ENCODE data around the gene CEP350. TPM values are rescaled to one million over a fixed set of nuclear protein-coding genes. Genes with fewer than 3 reads are reported as not detected.

Gene CEP350
- total RNA-seq, 1 donor from 2014 or later, result 60.8 TPM

- Mint-ChIP-seq H3K27me3 (peaks cover 25% of the 10 kb centered on the region), H3K4me3 (no peak overlapping the region), H3K9me3 (peaks cover 9% of the 10 kb centered on the region), H3K4me1 (no peaks in the 10 kb centered on the region), H3K36me3 (ENCODE audit: low read depth) (no peaks in the 10 kb centered on the region), H3K27ac (no peak overlapping the region)
- no peak for ATAC-seq (ENCODE audit: low read depth)
- POLR2A ChIA-PET, result no interaction called here
- no peak for TF ChIP-seq CTCF (IDR thresholded peaks at IDR 0.05)
- no peak for DNase-seq
- intact Hi-C loops (cut with micrococcal nuclease), result no loop called here
- CTCF ChIA-PET, result no interaction called here
These were observed 180.9 kb downstream of the CEP350 start for GRCh38 chr1:180135535-180135934.

- Mint-ChIP-seq H3K36me3 (ENCODE audit: low read depth) (no peaks in the 10 kb centered on the region), H3K4me3 (no peak overlapping the region), H3K4me1 (no peaks in the 10 kb centered on the region), H3K27ac (no peak overlapping the region), H3K27me3 (peaks cover 24% of the 10 kb centered on the region), H3K9me3 (peaks cover 9% of the 10 kb centered on the region)
- DNase-seq, result no peak
- ATAC-seq (ENCODE audit: low read depth), result no peak
- intact Hi-C loops (cut with micrococcal nuclease), result no loop called here
- TF ChIP-seq CTCF (IDR thresholded peaks at IDR 0.05), result no peak
- POLR2A ChIA-PET, result no interaction called here
- CTCF ChIA-PET, result no interaction called here
These were observed 181.8 kb downstream of the CEP350 start for GRCh38 chr1:180136331-180136967.

GRCh38 chr1:180136968-180137356, 182.4 kb downstream of the CEP350 start:
- H3K36me3 Mint-ChIP-seq (ENCODE audit: low read depth), result no peaks in the 10 kb centered on the region
- peaks cover 19% of the 10 kb centered on the region for H3K27me3 Mint-ChIP-seq
- CTCF ChIA-PET, result no interaction called here
- ATAC-seq (ENCODE audit: low read depth), result no peak
- no peak overlapping the region for H3K27ac Mint-ChIP-seq
- POLR2A ChIA-PET, result no interaction called here
- intact Hi-C loops (cut with micrococcal nuclease), result no loop called here
- H3K4me3 Mint-ChIP-seq, result no peak overlapping the region
- DNase-seq, result no peak
- H3K9me3 Mint-ChIP-seq, result peaks cover 9% of the 10 kb centered on the region
- no peak for TF ChIP-seq CTCF (IDR thresholded peaks at IDR 0.05)
- H3K4me1 Mint-ChIP-seq, result no peaks in the 10 kb centered on the region

GRCh38 chr1:180137776-180138175, 183.2 kb downstream of the CEP350 start:
- DNase-seq, result no peak
- Mint-ChIP-seq H3K4me1 (no peaks in the 10 kb centered on the region), H3K36me3 (ENCODE audit: low read depth) (no peaks in the 10 kb centered on the region), H3K9me3 (peaks cover 9% of the 10 kb centered on the region), H3K27ac (no peak overlapping the region), H3K27me3 (peaks cover 19% of the 10 kb centered on the region), H3K4me3 (no peak overlapping the region)
- no peak for TF ChIP-seq CTCF (IDR thresholded peaks at IDR 0.05)
- intact Hi-C loops (cut with micrococcal nuclease), result no loop called here
- no peak for ATAC-seq (ENCODE audit: low read depth)
- POLR2A ChIA-PET, result no interaction called here
- CTCF ChIA-PET, result no interaction called here

DNA sequence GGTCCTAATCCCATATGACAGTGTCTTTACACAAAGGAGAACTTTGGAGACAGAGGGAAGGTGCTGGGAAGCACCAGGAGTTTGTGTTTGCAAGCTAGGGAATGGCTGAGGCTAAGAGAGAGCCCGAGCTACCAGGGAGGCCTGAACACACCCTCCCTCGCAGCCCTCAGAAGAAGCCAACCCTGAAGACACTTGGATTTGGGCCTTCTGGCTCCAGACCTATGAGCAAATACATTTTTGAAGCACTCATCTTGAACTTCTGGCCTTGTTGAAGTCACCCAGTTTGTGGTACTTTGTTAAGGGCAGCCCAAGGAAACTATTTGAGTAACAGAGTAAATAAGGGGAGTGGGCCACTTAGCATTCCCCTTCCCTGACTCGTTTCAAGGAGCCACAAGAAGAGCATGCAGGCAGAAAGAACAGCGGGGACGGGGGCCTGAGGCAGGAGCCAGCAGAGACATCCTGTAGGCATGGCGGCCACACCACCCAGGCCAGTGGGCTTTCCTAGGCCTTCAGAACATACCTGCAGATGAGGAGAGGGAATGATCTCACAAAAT, 186.8 kb downstream of the CEP350 start:
- Mint-ChIP-seq H3K4me1 (no peaks in the 10 kb centered on the region), H3K9me3 (peaks cover 8% of the 10 kb centered on the region), H3K27me3 (peaks cover 7% of the 10 kb centered on the region), H3K4me3 (no peak overlapping the region), H3K36me3 (ENCODE audit: low read depth) (no peaks in the 10 kb centered on the region), H3K27ac (no peak overlapping the region)
- TF ChIP-seq CTCF (IDR thresholded peaks at IDR 0.05), result no peak
- ChIA-PET POLR2A (no interaction called here), CTCF (no interaction called here)
- no peak for DNase-seq
- intact Hi-C loops (cut with micrococcal nuclease), result no loop called here
- ATAC-seq (ENCODE audit: low read depth), result no peak
